SK-N-SH (cell line): Measurements from ENCODE around the gene IRX2. TPM values are rescaled to one million over a fixed set of nuclear protein-coding genes. Genes with fewer than 3 reads are reported as not detected.

Source experiments
- CTCF ChIA-PET: fragments of 300-600, 350-600 bp; formaldehyde crosslinking; extraction: SDS; loops from one replicate; lab custom pipeline; 2021; lab: Yijun Ruan, JAX
- POLR2A ChIA-PET: fragments of 350-600 bp; sonication (Branson Sonifier 250); formaldehyde crosslinking; extraction: SDS; loops from one replicate; lab custom pipeline; 2020; ENCODE audit warnings: antibody characterized with exemption, inconsistent platforms; lab: Yijun Ruan, JAX
- DNase-seq: peaks from one replicate; pipeline ENCODE4 v3.0.0; 2012
- H2AFZ ChIP-seq: fragments of 200-600 bp; sonication (generic); 2 replicates; pipeline ENCODE4 v1.8.1; 2016; ENCODE audit warnings: antibody characterized with exemption, mild to moderate bottlenecking, low read depth
- H3F3A ChIP-seq: fragments of 200-600 bp; sonication (generic); replicated peaks from 2 replicates; pipeline ENCODE3; 2016; ENCODE audit warnings: antibody characterized with exemption, mild to moderate bottlenecking; ENCODE audit not compliant: insufficient read depth
- H3K27ac ChIP-seq, 2 experiments: fragments of 200-500 bp in 1 of 2; fragments of 200-600 bp in 1 of 2; sonication (Bioruptor generic) in 1 of 2; sonication (generic), shearing (Covaris generic) in 1 of 2; 2 replicates each; pipeline versions ENCODE4 v1.5.1 to v1.6.1; 2014 to 2016; ENCODE audit warnings: low read depth in 2 of 2, inconsistent platforms in 1 of 2, low read length in 1 of 2, mild to moderate bottlenecking in 1 of 2, mixed read lengths in 1 of 2
- H3K27me3 ChIP-seq: fragments of 200-600 bp; sonication (generic), shearing (Covaris generic); 2 replicates; pipeline ENCODE4 v1.6.1; 2016; ENCODE audit warnings: mixed run types; ENCODE audit not compliant: insufficient read depth
- H3K36me3 ChIP-seq, 2 experiments: fragments of 200-500 bp in 1 of 2; fragments of 200-600 bp in 1 of 2; sonication (Bioruptor generic) in 1 of 2; sonication (generic) in 1 of 2; replicated peaks in 1 of 2; 2 replicates each; pipeline versions ENCODE3 to v1.5.1; 2014 to 2016; ENCODE audit warnings: low read length in 1 of 2, mild to moderate bottlenecking in 1 of 2; ENCODE audit not compliant: insufficient read depth in 2 of 2, control insufficient read depth in 1 of 2
- H3K4me1 ChIP-seq, 2 experiments: fragments of 200-500 bp in 1 of 2; fragments of 200-600 bp in 1 of 2; sonication (Bioruptor generic) in 1 of 2; sonication (generic), shearing (Covaris generic) in 1 of 2; 2 replicates each; pipeline versions ENCODE4 v1.5.1 to v1.6.1; 2014 to 2016; ENCODE audit warnings: low read depth in 1 of 2, low read length in 1 of 2, mixed run types in 1 of 2; ENCODE audit not compliant: insufficient read depth in 2 of 2, control insufficient read depth in 1 of 2
- H3K4me2 ChIP-seq: fragments of 200-600 bp; sonication (generic), shearing (Covaris generic); 2 replicates; pipeline ENCODE4 v1.6.1; 2017; ENCODE audit warnings: mixed run types
- H3K4me3 ChIP-seq, 2 experiments: fragments of 200-500 bp in 1 of 2; fragments of 200-600 bp in 1 of 2; sonication (Bioruptor generic) in 1 of 2; sonication (generic), shearing (Covaris generic) in 1 of 2; 2 replicates each; pipeline versions ENCODE4 v1.5.1 to v1.8.1; 2014 to 2016; ENCODE audit warnings: low read depth in 2 of 2, inconsistent platforms in 1 of 2, low read length in 1 of 2, mild to moderate bottlenecking in 1 of 2, mixed read lengths in 1 of 2, moderate library complexity in 1 of 2
- H3K79me2 ChIP-seq: fragments of 200-600 bp; sonication (generic); 2 replicates; pipeline ENCODE4 v1.8.1; 2017; ENCODE audit warnings: mild to moderate bottlenecking; ENCODE audit not compliant: insufficient read depth
- H3K9ac ChIP-seq: fragments of 200-600 bp; sonication (generic); 2 replicates; pipeline ENCODE4 v1.6.1; 2017; ENCODE audit warnings: mixed run types
- H3K9me2 ChIP-seq: fragments of 200-600 bp; sonication (generic); 2 replicates; pipeline ENCODE4 v1.6.1; 2017; ENCODE audit warnings: mixed run types
- H3K9me3 ChIP-seq: fragments of 200-600 bp; sonication (generic); 2 replicates; pipeline ENCODE4 v1.6.1; 2017; ENCODE audit warnings: mixed run types, mild to moderate bottlenecking, moderate library complexity
- H4K20me1 ChIP-seq: fragments of 200-600 bp; sonication (generic); 2 replicates; pipeline ENCODE4 v1.6.1; 2017; ENCODE audit warnings: mild to moderate bottlenecking, mixed run types; ENCODE audit not compliant: insufficient read depth
- CHD2 ChIP-seq: fragments of 150-350 bp; IDR thresholded peaks from 2 replicates; pipeline ENCODE4 v1.6.1; 2018; ENCODE audit warnings: low read length; ENCODE audit not compliant: partially characterized antibody
- EP300 ChIP-seq, 2 experiments: IDR thresholded peaks; 2 replicates each; pipeline versions ENCODE4 v1.4.0 to v1.6.1; 2012; ENCODE audit warnings: borderline replicate concordance in 1 of 2, low read depth in 1 of 2, low read length in 1 of 2
- EZH2phosphoT487 ChIP-seq: fragments of 200-600 bp; sonication (generic); IDR thresholded peaks from 2 replicates; pipeline ENCODE4 v1.6.1; 2017; ENCODE audit warnings: low read depth, mixed run types, mild to moderate bottlenecking, antibody characterized with exemption, moderate library complexity, borderline replicate concordance
- FOSL2 ChIP-seq: IDR thresholded peaks from 2 replicates; pipeline ENCODE4 v1.4.0; 2012; ENCODE audit warnings: low read depth, mild to moderate bottlenecking, moderate library complexity, borderline replicate concordance
- GABPA ChIP-seq: IDR thresholded peaks from 2 replicates; pipeline ENCODE4 v1.4.0; 2012; ENCODE audit warnings: low read depth, mild to moderate bottlenecking
- GATA2 ChIP-seq: sonication (generic); formaldehyde crosslinking; IDR thresholded peaks from 2 replicates; pipeline ENCODE4 v1.5.0; 2020; ENCODE audit warnings: mild to moderate bottlenecking, missing genetic modification reagents
- IRF3 ChIP-seq: fragments of 150-350 bp; IDR thresholded peaks from 2 replicates; pipeline ENCODE4 v1.6.1; 2016; ENCODE audit warnings: mild to moderate bottlenecking, low read depth, low read length
- JUND ChIP-seq: IDR thresholded peaks from 2 replicates; pipeline ENCODE4 v1.4.0; 2012
- MAX ChIP-seq: IDR thresholded peaks from 2 replicates; pipeline ENCODE4 v1.4.0; 2012; ENCODE audit warnings: low read depth
- POLR2AphosphoS5 ChIP-seq: IDR thresholded peaks from 2 replicates; pipeline ENCODE4 v1.6.1; 2012; ENCODE audit warnings: low read depth, low read length
- RAD21 ChIP-seq: IDR thresholded peaks from 2 replicates; pipeline ENCODE4 v1.6.1; 2012; ENCODE audit warnings: mild to moderate bottlenecking, low read length
- RCOR1 ChIP-seq: fragments of 150-350 bp; IDR thresholded peaks from 2 replicates; pipeline ENCODE4 v1.6.1; 2017; ENCODE audit warnings: antibody characterized with exemption, low read length
- REST ChIP-seq: IDR thresholded peaks from 2 replicates; pipeline ENCODE4 v1.6.1; 2012; ENCODE audit warnings: mild to moderate bottlenecking, low read depth, low read length, moderate library complexity
- RFX5 ChIP-seq: IDR thresholded peaks from 2 replicates; pipeline ENCODE4 v1.6.1; 2012; ENCODE audit warnings: mild to moderate bottlenecking, improper control_type of control experiment, low read length
- RXRA ChIP-seq: IDR thresholded peaks from 2 replicates; pipeline ENCODE4 v1.4.0; 2012; ENCODE audit warnings: low read depth, mild to moderate bottlenecking, borderline replicate concordance
- SIN3A ChIP-seq: IDR thresholded peaks from 2 replicates; pipeline ENCODE4 v1.6.1; 2012; ENCODE audit warnings: low read depth, mild to moderate bottlenecking, low read length, moderate library complexity, borderline replicate concordance
- SMC3 ChIP-seq: IDR thresholded peaks from 2 replicates; pipeline ENCODE4 v1.6.1; 2012; ENCODE audit warnings: low read depth, low read length, improper control_type of control experiment
- USF1 ChIP-seq: IDR thresholded peaks from 2 replicates; pipeline ENCODE4 v1.4.0; 2012; ENCODE audit warnings: low read depth, borderline replicate concordance
- ZBTB33 ChIP-seq: IDR thresholded peaks from 2 replicates; pipeline ENCODE4 v1.4.0; 2012; ENCODE audit warnings: low read depth, borderline replicate concordance
- WGBS: methylation state at CpG from one replicate; pipeline ENCODE4 v1.1.6; 2017; ENCODE audit warnings: low lambda C conversion rate; 5-methylcytosine and 5-hydroxymethylcytosine counted together
- polyA plus RNA-seq, 3 experiments: library from polyadenylated mRNA; depleted of rRNA; stranded (reverse); fragments of >200 nt; gene quantifications; 2 replicates each; pipeline ENCODE4 v1.2.3, GENCODE V29; 2012

The IRX2 gene
- polyA plus RNA-seq, 1 of the 3 experiments (the other 2 are of a cell fraction), result not detected

GRCh38 chr5:2708751-2709150 lies 42.7 kb downstream of the IRX2 start:
- H3K27ac ChIP-seq, result no peak overlapping the region
- no peaks in the 10 kb centered on the region for H3K9me2 ChIP-seq
- ChIA-PET CTCF (no interaction called here), POLR2A (no interaction called here)
- H4K20me1 ChIP-seq, result no peaks in the 10 kb centered on the region
- H3K4me3 ChIP-seq, result no peak overlapping the region
- peaks cover 20% of the 10 kb centered on the region for H3K27me3 ChIP-seq
- H3K9me3 ChIP-seq, result no peaks in the 10 kb centered on the region
- H3F3A ChIP-seq, result no peaks in the 10 kb centered on the region
- no peaks in the 10 kb centered on the region for H3K36me3 ChIP-seq
- no peak overlapping the region for H3K9ac ChIP-seq
- no peaks in the 10 kb centered on the region for H3K4me1 ChIP-seq
- no peak for DNase-seq
- 3% methylated on average over 10 of the region's 10 CpGs for WGBS
- no peak overlapping the region for H3K4me2 ChIP-seq
- H3K79me2 ChIP-seq, result no peaks in the 10 kb centered on the region
- TF ChIP-seq MAX (no peak), IRF3 (no peak), FOSL2 (no peak), RFX5 (no peak), JUND (no peak), EZH2phosphoT487 (no peak), USF1 (no peak), POLR2AphosphoS5 (no peak), SMC3 (no peak)
- H2AFZ ChIP-seq, result no peak overlapping the region

GRCh38 chr5:2708132-2708531 lies 43.3 kb downstream of the IRX2 start:
- Histone ChIP-seq H3K79me2 (no peaks in the 10 kb centered on the region), H3K36me3 (no peaks in the 10 kb centered on the region), H3F3A (no peaks in the 10 kb centered on the region), H3K9ac (no peak overlapping the region), H3K9me2 (no peaks in the 10 kb centered on the region), H3K4me1 (no peaks in the 10 kb centered on the region), H3K9me3 (no peaks in the 10 kb centered on the region), H3K27me3 (peaks cover 25% of the 10 kb centered on the region), H3K4me2 (no peak overlapping the region), H3K4me3 (no peak overlapping the region), H3K27ac (no peak overlapping the region), H4K20me1 (no peaks in the 10 kb centered on the region), H2AFZ (no peak overlapping the region)
- WGBS, result 17% methylated on average over 15 of the region's 15 CpGs
- CTCF ChIA-PET, result no interaction called here
- no peak for DNase-seq
- POLR2A ChIA-PET, result no interaction called here
- TF ChIP-seq CHD2 (no peak), ZBTB33 (no peak), SMC3 (no peak), RXRA (no peak), SIN3A (no peak), GATA2 (CRISPR knock-in tag) (no peak), RAD21 (no peak), RCOR1 (no peak), GABPA (no peak), IRF3 (no peak), REST (no peak), EP300 (IDR thresholded peaks at IDR 0.05; ENCODE audit: borderline replicate concordance in 1 of 2, low read depth in 1 of 2, low read length in 1 of 2) (no peak)
